Activated CD4-positive, alpha-beta T cell treated with anti-CD3 and anti-CD28 coated beads, Interleukin-2, Interleukin-6, amounts not matched to agents 100 ng/mL and 50 ng/mL, durations not matched to agents 16 hours and 8 hours (primary cell): Measurements from ENCODE around the gene SESN3.
"Not testable (repeated sequence)": the region's sequence is repeated elsewhere in the genome, so short reads cannot be mapped to it uniquely, and the experiment has no call there.

Source experiments
- DNase-seq: peaks from one replicate; pipeline ENCODE4 v3.0.0-alpha.2; 2020

Gene SESN3

GRCh38 chr11:95231127-95231880, at the start of gene SESN3:
Gene SESN3 (minus strand): TSS chr11:95231202. CDS start chr11:95230860, 342 bp downstream.
- peak; percentile 98 for DNase-seq

GRCh38 chr11:95279921-95280868, 49.2 kb upstream of the SESN3 start:
- DNase-seq = no peak

GRCh38 chr11:95277868-95278267, 46.9 kb upstream of the SESN3 start:
- no peak for DNase-seq

- DNase-seq = no peak
Measured at GRCh38 chr11:95276139-95276538, 45.1 kb upstream of the SESN3 start.

GRCh38 chr11:95273618-95274017, 42.6 kb upstream of the SESN3 start:
- not testable (repeated sequence) for DNase-seq

- DNase-seq = no peak
Measured at GRCh38 chr11:95269036-95269819, 38.2 kb upstream of the SESN3 start.

- DNase-seq = no peak
Measured at GRCh38 chr11:95268391-95268790, 37.4 kb upstream of the SESN3 start.

GRCh38 chr11:95267601-95268213, 36.7 kb upstream of the SESN3 start:
- DNase-seq = no peak

GRCh38 chr11:95266751-95267374, 35.9 kb upstream of the SESN3 start:
- DNase-seq = no peak

GRCh38 chr11:95264881-95265280, 33.9 kb upstream of the SESN3 start:
- DNase-seq = no peak

GRCh38 chr11:95262994-95263765, 32.2 kb upstream of the SESN3 start:
- DNase-seq = peak; percentile 23

GRCh38 chr11:95257456-95257971, 26.5 kb upstream of the SESN3 start:
- DNase-seq = no peak

- no peak for DNase-seq
Measured at GRCh38 chr11:95256321-95256779, 25.3 kb upstream of the SESN3 start.

GRCh38 chr11:95255251-95256145, 24.5 kb upstream of the SESN3 start:
- DNase-seq = no peak

- DNase-seq = no peak
Measured at GRCh38 chr11:95254716-95255115, 23.7 kb upstream of the SESN3 start.

GRCh38 chr11:95254131-95254704, 23.2 kb upstream of the SESN3 start:
- DNase-seq = peak; percentile 88

GRCh38 chr11:95253141-95253540, 22.1 kb upstream of the SESN3 start:
- DNase-seq = no peak

- no peak for DNase-seq
Measured at GRCh38 chr11:95252586-95252985, 21.6 kb upstream of the SESN3 start.

GRCh38 chr11:95251896-95252295, 20.9 kb upstream of the SESN3 start:
- not testable (repeated sequence) for DNase-seq
